SK-N-SH (cell line): ENCODE measurements around the gene SNN. TPM values are rescaled to one million over a fixed set of nuclear protein-coding genes. Genes with fewer than 3 reads are reported as not detected.

ENCODE experiments used
- CTCF ChIA-PET: fragments of 300-600, 350-600 bp; formaldehyde crosslinking; extraction: SDS; loops from one replicate; lab custom pipeline; 2021; lab: Yijun Ruan, JAX
- POLR2A ChIA-PET: fragments of 350-600 bp; sonication (Branson Sonifier 250); formaldehyde crosslinking; extraction: SDS; loops from one replicate; lab custom pipeline; 2020; ENCODE audit warnings: antibody characterized with exemption, inconsistent platforms; lab: Yijun Ruan, JAX
- DNase-seq: peaks from one replicate; pipeline ENCODE4 v3.0.0; 2012
- H2AFZ ChIP-seq: fragments of 200-600 bp; sonication (generic); 2 replicates; pipeline ENCODE4 v1.8.1; 2016; ENCODE audit warnings: antibody characterized with exemption, mild to moderate bottlenecking, low read depth
- H3F3A ChIP-seq: fragments of 200-600 bp; sonication (generic); replicated peaks from 2 replicates; pipeline ENCODE3; 2016; ENCODE audit warnings: antibody characterized with exemption, mild to moderate bottlenecking; ENCODE audit not compliant: insufficient read depth
- H3K27ac ChIP-seq, 2 experiments: fragments of 200-500 bp in 1 of 2; fragments of 200-600 bp in 1 of 2; sonication (Bioruptor generic) in 1 of 2; sonication (generic), shearing (Covaris generic) in 1 of 2; 2 replicates each; pipeline versions ENCODE4 v1.5.1 to v1.6.1; 2014 to 2016; ENCODE audit warnings: low read depth in 2 of 2, inconsistent platforms in 1 of 2, low read length in 1 of 2, mild to moderate bottlenecking in 1 of 2, mixed read lengths in 1 of 2
- H3K27me3 ChIP-seq: fragments of 200-600 bp; sonication (generic), shearing (Covaris generic); 2 replicates; pipeline ENCODE4 v1.6.1; 2016; ENCODE audit warnings: mixed run types; ENCODE audit not compliant: insufficient read depth
- H3K36me3 ChIP-seq, 2 experiments: fragments of 200-500 bp in 1 of 2; fragments of 200-600 bp in 1 of 2; sonication (Bioruptor generic) in 1 of 2; sonication (generic) in 1 of 2; replicated peaks in 1 of 2; 2 replicates each; pipeline versions ENCODE3 to v1.5.1; 2014 to 2016; ENCODE audit warnings: low read length in 1 of 2, mild to moderate bottlenecking in 1 of 2; ENCODE audit not compliant: insufficient read depth in 2 of 2, control insufficient read depth in 1 of 2
- H3K4me1 ChIP-seq, 2 experiments: fragments of 200-500 bp in 1 of 2; fragments of 200-600 bp in 1 of 2; sonication (Bioruptor generic) in 1 of 2; sonication (generic), shearing (Covaris generic) in 1 of 2; 2 replicates each; pipeline versions ENCODE4 v1.5.1 to v1.6.1; 2014 to 2016; ENCODE audit warnings: low read depth in 1 of 2, low read length in 1 of 2, mixed run types in 1 of 2; ENCODE audit not compliant: insufficient read depth in 2 of 2, control insufficient read depth in 1 of 2
- H3K4me2 ChIP-seq: fragments of 200-600 bp; sonication (generic), shearing (Covaris generic); 2 replicates; pipeline ENCODE4 v1.6.1; 2017; ENCODE audit warnings: mixed run types
- H3K4me3 ChIP-seq, 2 experiments: fragments of 200-500 bp in 1 of 2; fragments of 200-600 bp in 1 of 2; sonication (Bioruptor generic) in 1 of 2; sonication (generic), shearing (Covaris generic) in 1 of 2; 2 replicates each; pipeline versions ENCODE4 v1.5.1 to v1.8.1; 2014 to 2016; ENCODE audit warnings: low read depth in 2 of 2, inconsistent platforms in 1 of 2, low read length in 1 of 2, mild to moderate bottlenecking in 1 of 2, mixed read lengths in 1 of 2, moderate library complexity in 1 of 2
- H3K79me2 ChIP-seq: fragments of 200-600 bp; sonication (generic); 2 replicates; pipeline ENCODE4 v1.8.1; 2017; ENCODE audit warnings: mild to moderate bottlenecking; ENCODE audit not compliant: insufficient read depth
- H3K9ac ChIP-seq: fragments of 200-600 bp; sonication (generic); 2 replicates; pipeline ENCODE4 v1.6.1; 2017; ENCODE audit warnings: mixed run types
- H3K9me2 ChIP-seq: fragments of 200-600 bp; sonication (generic); 2 replicates; pipeline ENCODE4 v1.6.1; 2017; ENCODE audit warnings: mixed run types
- H3K9me3 ChIP-seq: fragments of 200-600 bp; sonication (generic); 2 replicates; pipeline ENCODE4 v1.6.1; 2017; ENCODE audit warnings: mixed run types, mild to moderate bottlenecking, moderate library complexity
- H4K20me1 ChIP-seq: fragments of 200-600 bp; sonication (generic); 2 replicates; pipeline ENCODE4 v1.6.1; 2017; ENCODE audit warnings: mild to moderate bottlenecking, mixed run types; ENCODE audit not compliant: insufficient read depth
- CHD2 ChIP-seq: fragments of 150-350 bp; IDR thresholded peaks from 2 replicates; pipeline ENCODE4 v1.6.1; 2018; ENCODE audit warnings: low read length; ENCODE audit not compliant: partially characterized antibody
- GATA2 ChIP-seq: sonication (generic); formaldehyde crosslinking; IDR thresholded peaks from 2 replicates; pipeline ENCODE4 v1.5.0; 2020; ENCODE audit warnings: mild to moderate bottlenecking, missing genetic modification reagents
- IRF3 ChIP-seq: fragments of 150-350 bp; IDR thresholded peaks from 2 replicates; pipeline ENCODE4 v1.6.1; 2016; ENCODE audit warnings: mild to moderate bottlenecking, low read depth, low read length
- MAX ChIP-seq: IDR thresholded peaks from 2 replicates; pipeline ENCODE4 v1.4.0; 2012; ENCODE audit warnings: low read depth
- MEF2A ChIP-seq: IDR thresholded peaks from 2 replicates; pipeline ENCODE4 v1.4.0; 2012; ENCODE audit warnings: low read depth, borderline replicate concordance
- PBX3 ChIP-seq: IDR thresholded peaks from 2 replicates; pipeline ENCODE4; 2012
- POLR2AphosphoS5 ChIP-seq: IDR thresholded peaks from 2 replicates; pipeline ENCODE4 v1.6.1; 2012; ENCODE audit warnings: low read depth, low read length
- RAD21 ChIP-seq: IDR thresholded peaks from 2 replicates; pipeline ENCODE4 v1.6.1; 2012; ENCODE audit warnings: mild to moderate bottlenecking, low read length
- REST ChIP-seq: IDR thresholded peaks from 2 replicates; pipeline ENCODE4 v1.6.1; 2012; ENCODE audit warnings: mild to moderate bottlenecking, low read depth, low read length, moderate library complexity
- RFX5 ChIP-seq: IDR thresholded peaks from 2 replicates; pipeline ENCODE4 v1.6.1; 2012; ENCODE audit warnings: mild to moderate bottlenecking, improper control_type of control experiment, low read length
- SIN3A ChIP-seq: IDR thresholded peaks from 2 replicates; pipeline ENCODE4 v1.6.1; 2012; ENCODE audit warnings: low read depth, mild to moderate bottlenecking, low read length, moderate library complexity, borderline replicate concordance
- TEAD4 ChIP-seq: IDR thresholded peaks from 2 replicates; pipeline ENCODE4 v1.4.0; 2012; ENCODE audit warnings: mild to moderate bottlenecking, borderline replicate concordance; ENCODE audit not compliant: insufficient read depth
- ZBTB33 ChIP-seq: IDR thresholded peaks from 2 replicates; pipeline ENCODE4 v1.4.0; 2012; ENCODE audit warnings: low read depth, borderline replicate concordance
- WGBS: methylation state at CpG from one replicate; pipeline ENCODE4 v1.1.6; 2017; ENCODE audit warnings: low lambda C conversion rate; 5-methylcytosine and 5-hydroxymethylcytosine counted together
- polyA plus RNA-seq, 3 experiments: library from polyadenylated mRNA; depleted of rRNA; stranded (reverse); fragments of >200 nt; gene quantifications; 2 replicates each; pipeline ENCODE4 v1.2.3, GENCODE V29; 2012

SNN gene
- polyA plus RNA-seq, 1 of the 3 experiments (the other 2 are of a cell fraction): 15.4 TPM

- Histone ChIP-seq H3K79me2 (peaks cover 21% of the 10 kb centered on the region; the same call in 1 of the 2 replicates), H3K9me2 (no peaks in the 10 kb centered on the region), H3F3A (no peaks in the 10 kb centered on the region), H4K20me1 (no peaks in the 10 kb centered on the region), H3K4me3 (no peak overlapping the region), H3K27me3 (no peaks in the 10 kb centered on the region), H2AFZ (no peak overlapping the region), H3K9me3 (no peaks in the 10 kb centered on the region), H3K9ac (no peak overlapping the region), H3K4me1 (peaks cover 6 to 14% of the 10 kb centered on the region in 2 experiments; a peak in 2 of 4 replicates), H3K36me3 (peaks cover 33 to 60% of the 10 kb centered on the region in 2 experiments), H3K4me2 (no peak overlapping the region), H3K27ac (no peak overlapping the region)
- POLR2A ChIA-PET: interaction anchor here (0.6 kb wide), 1 partner anchor 346 kb away, joined by 3 read pairs; no protein-coding TSS in a partner anchor
- CTCF ChIA-PET: interaction anchor here (1.4 to 2.5 kb wide), 2 partner anchors 23 to 296 kb away, joined by 6 to 8 read pairs; no protein-coding TSS in a partner anchor
- TF ChIP-seq RFX5: no peak
- no peak for TF ChIP-seq SIN3A
- TF ChIP-seq POLR2AphosphoS5: no peak
- no peak for TF ChIP-seq TEAD4
- TF ChIP-seq MEF2A: no peak
- no peak for TF ChIP-seq MAX
- no peak for TF ChIP-seq REST
- no peak for TF ChIP-seq PBX3
- TF ChIP-seq ZBTB33: no peak
- 89% methylated on average over 8 of the region's 8 CpGs for WGBS
- no peak for DNase-seq
These were observed 23.9 kb downstream of the SNN start for GRCh38 chr16:11692171-11692570.

- Histone ChIP-seq H3K27ac (no peak overlapping the region), H3K36me3 (peaks cover 29 to 60% of the 10 kb centered on the region in 2 experiments), H3K9me3 (no peaks in the 10 kb centered on the region), H3K4me1 (peaks cover 2 to 14% of the 10 kb centered on the region in 2 experiments; a peak in 2 of 4 replicates), H3K27me3 (no peaks in the 10 kb centered on the region), H3K79me2 (peaks cover 21% of the 10 kb centered on the region; the same call in 1 of the 2 replicates), H3K9me2 (no peaks in the 10 kb centered on the region), H3K4me2 (no peak overlapping the region), H3F3A (no peaks in the 10 kb centered on the region), H4K20me1 (no peaks in the 10 kb centered on the region), H2AFZ (no peak overlapping the region), H3K9ac (no peak overlapping the region), H3K4me3 (no peak overlapping the region)
- no peak for DNase-seq
- ChIA-PET CTCF (no interaction called here), POLR2A (interaction anchor here (0.6 kb wide), 1 partner anchor 346 kb away, joined by 3 read pairs; no protein-coding TSS in a partner anchor)
- 97% methylated on average over 4 of the region's 6 CpGs for WGBS
- TF ChIP-seq GATA2: no peak
- no peak for TF ChIP-seq CHD2
- no peak for TF ChIP-seq MEF2A
- TF ChIP-seq RAD21: no peak
- TF ChIP-seq IRF3: no peak
These were observed 24.4 kb downstream of the SNN start for GRCh38 chr16:11692651-11693050.
